Measurements from ENCODE around the gene PML. TPM values are rescaled to one million over a fixed set of nuclear protein-coding genes. Genes with fewer than 3 reads are reported as not detected.

The PML gene
- total RNA-seq, 1 experiment from 2014 or later: 47.7 TPM

- no peak overlapping the region for H3K27ac Mint-ChIP-seq
- ChIA-PET POLR2A (no interaction called here), CTCF (interaction anchor here (0.6 to 8.2 kb wide), 3 partner anchors 17 to 641 kb away, joined by 3 to 89 read pairs (median 69); no protein-coding TSS in a partner anchor)
- peaks cover 19% of the 10 kb centered on the region for H3K4me1 Mint-ChIP-seq
- no peaks in the 10 kb centered on the region for H3K36me3 Mint-ChIP-seq
- peaks cover 18% of the 10 kb centered on the region for H3K27me3 Mint-ChIP-seq (ENCODE audit: low read depth)
- TF ChIP-seq RORB (CRISPR knock-in tag; IDR thresholded peaks at IDR 0.05) (no peak), ELF4 (CRISPR knock-in tag; IDR thresholded peaks at IDR 0.05; ENCODE audit: low read depth) (no peak), GRHL2 (CRISPR knock-in tag; IDR thresholded peaks at IDR 0.05; ENCODE audit: insufficient replicate concordance, severe bottlenecking) (no peak)
- H3K9me3 Mint-ChIP-seq: no peaks in the 10 kb centered on the region
- DNase-seq (ENCODE audit: low spot score) (no peak), ATAC-seq (no peak)
- H3K4me3 Mint-ChIP-seq: peak overlapping the region; percentile 74; the same call in 1 of the 2 replicates
These were observed 4.1 kb upstream of the PML start for GRCh38 chr15:73990250-73991005.

GRCh38 chr15:73991260-73991659 is 3.3 kb upstream of the PML start:
- no peaks in the 10 kb centered on the region for H3K9me3 Mint-ChIP-seq
- DNase-seq (ENCODE audit: low spot score): no peak
- H3K4me3 Mint-ChIP-seq: peak overlapping the region; percentile 74
- ChIA-PET POLR2A (no interaction called here), CTCF (interaction anchor here (1.4 to 8.2 kb wide), 3 partner anchors 14 to 47 kb away, joined by 7 to 89 read pairs (median 69); no protein-coding TSS in a partner anchor)
- TF ChIP-seq JUN (CRISPR knock-in tag; IDR thresholded peaks at IDR 0.05) (no peak), ARID4B (CRISPR knock-in tag; IDR thresholded peaks at IDR 0.05; ENCODE audit: borderline replicate concordance) (no peak), ATF3 (CRISPR knock-in tag; conservative IDR thresholded peaks at IDR 0.05) (no peak), E2F1 (CRISPR knock-in tag; IDR thresholded peaks at IDR 0.05) (no peak), TP53 (CRISPR knock-in tag; IDR thresholded peaks at IDR 0.05) (no peak), SMAD4 (CRISPR knock-in tag; IDR thresholded peaks at IDR 0.05) (no peak), NFYB (CRISPR knock-in tag; conservative IDR thresholded peaks at IDR 0.05; ENCODE audit: low read depth) (no peak), OVOL2 (CRISPR knock-in tag; IDR thresholded peaks at IDR 0.05; ENCODE audit: borderline replicate concordance) (no peak), PREB (CRISPR knock-in tag; IDR thresholded peaks at IDR 0.05; ENCODE audit: borderline replicate concordance) (no peak), ZNF232 (CRISPR knock-in tag; IDR thresholded peaks at IDR 0.05) (no peak), MLX (CRISPR knock-in tag; IDR thresholded peaks at IDR 0.05) (no peak), ZNF423 (CRISPR knock-in tag; IDR thresholded peaks at IDR 0.05) (no peak), NFATC4 (CRISPR knock-in tag; IDR thresholded peaks at IDR 0.05) (no peak), CREM (CRISPR knock-in tag; IDR thresholded peaks at IDR 0.05) (no peak), ESRRA (CRISPR knock-in tag; IDR thresholded peaks at IDR 0.05; ENCODE audit: borderline replicate concordance) (no peak), ZBTB21 (CRISPR knock-in tag; IDR thresholded peaks at IDR 0.05; ENCODE audit: borderline replicate concordance) (no peak), ETV6 (CRISPR knock-in tag; IDR thresholded peaks at IDR 0.05) (no peak), RORB (CRISPR knock-in tag; IDR thresholded peaks at IDR 0.05) (no peak), EMX1 (CRISPR knock-in tag; IDR thresholded peaks at IDR 0.05) (no peak)
- H3K27ac Mint-ChIP-seq: no peak overlapping the region
- peaks cover 15% of the 10 kb centered on the region for H3K27me3 Mint-ChIP-seq (ENCODE audit: low read depth)
- no peak for ATAC-seq
- H3K4me1 Mint-ChIP-seq: peaks cover 25% of the 10 kb centered on the region
- no peaks in the 10 kb centered on the region for H3K36me3 Mint-ChIP-seq
